OCI-LY7 (cell line): Measurements from ENCODE around the gene SLC44A2.

Experiments
- EZH2phosphoT487 ChIP-seq: fragments of 200-600 bp; sonication (generic); IDR thresholded peaks from 2 replicates; pipeline ENCODE4 v1.6.1; 2018; ENCODE audit warnings: low read depth, borderline replicate concordance, mild to moderate bottlenecking, mixed run types, antibody characterized with exemption, low read length, moderate library complexity, mixed read lengths
- TF ChIP-seq, protein P1 (sequence below): fragments of 200-600 bp; sonication (generic); conservative IDR thresholded peaks from 2 replicates; pipeline ENCODE4 v1.5.1; 2014; ENCODE audit warnings: mild to moderate bottlenecking, antibody characterized with exemption, low read length, moderate library complexity, mixed read lengths

GRCh38 chr19:10625003-10625761 is at the start of gene SLC44A2:
- TF ChIP-seq, protein P1, sequence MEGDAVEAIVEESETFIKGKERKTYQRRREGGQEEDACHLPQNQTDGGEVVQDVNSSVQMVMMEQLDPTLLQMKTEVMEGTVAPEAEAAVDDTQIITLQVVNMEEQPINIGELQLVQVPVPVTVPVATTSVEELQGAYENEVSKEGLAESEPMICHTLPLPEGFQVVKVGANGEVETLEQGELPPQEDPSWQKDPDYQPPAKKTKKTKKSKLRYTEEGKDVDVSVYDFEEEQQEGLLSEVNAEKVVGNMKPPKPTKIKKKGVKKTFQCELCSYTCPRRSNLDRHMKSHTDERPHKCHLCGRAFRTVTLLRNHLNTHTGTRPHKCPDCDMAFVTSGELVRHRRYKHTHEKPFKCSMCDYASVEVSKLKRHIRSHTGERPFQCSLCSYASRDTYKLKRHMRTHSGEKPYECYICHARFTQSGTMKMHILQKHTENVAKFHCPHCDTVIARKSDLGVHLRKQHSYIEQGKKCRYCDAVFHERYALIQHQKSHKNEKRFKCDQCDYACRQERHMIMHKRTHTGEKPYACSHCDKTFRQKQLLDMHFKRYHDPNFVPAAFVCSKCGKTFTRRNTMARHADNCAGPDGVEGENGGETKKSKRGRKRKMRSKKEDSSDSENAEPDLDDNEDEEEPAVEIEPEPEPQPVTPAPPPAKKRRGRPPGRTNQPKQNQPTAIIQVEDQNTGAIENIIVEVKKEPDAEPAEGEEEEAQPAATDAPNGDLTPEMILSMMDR: no peak
- TF ChIP-seq EZH2phosphoT487: no peak
